Measurements from ENCODE around the gene MAP3K2. TPM values are rescaled to one million over a fixed set of nuclear protein-coding genes. Genes with fewer than 3 reads are reported as not detected.

Gene MAP3K2
- total RNA-seq, 2 experiments from 2014 or later: 48.9 to 52.9 TPM

DNA sequence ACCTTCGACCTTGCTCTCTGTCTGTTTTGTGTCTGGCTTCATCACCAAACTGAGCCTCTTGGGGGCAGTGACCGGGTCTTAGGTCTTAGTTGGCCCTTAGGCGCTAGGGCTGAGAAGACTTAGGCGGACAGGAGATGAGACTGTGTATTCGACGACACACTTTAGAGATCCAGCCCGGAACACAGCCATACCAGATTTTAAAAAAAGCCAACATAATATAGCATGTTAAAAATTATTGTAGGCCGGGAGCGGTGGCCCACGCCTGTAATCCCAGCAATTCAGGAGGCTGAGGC is 21.0 kb upstream of the MAP3K2 start:
- peaks cover 3% of the 10 kb centered on the region for H3K36me3 Mint-ChIP-seq (ENCODE audit: low read depth)
- no peak overlapping the region for H3K27ac Mint-ChIP-seq
- CTCF ChIA-PET: interaction anchor here (0.7 to 1.1 kb wide), 2 partner anchors 9 to 14 kb away, joined by 3 to 4 read pairs; no protein-coding TSS in a partner anchor
- H3K4me1 Mint-ChIP-seq: peaks cover 28% of the 10 kb centered on the region
- H3K4me3 Mint-ChIP-seq: peak overlapping the region; percentile 53
- H3K9me3 Mint-ChIP-seq: no peaks in the 10 kb centered on the region
- POLR2A ChIA-PET: no interaction called here
- DNase-seq: no peak
- H3K27me3 Mint-ChIP-seq: no peaks in the 10 kb centered on the region

DNA sequence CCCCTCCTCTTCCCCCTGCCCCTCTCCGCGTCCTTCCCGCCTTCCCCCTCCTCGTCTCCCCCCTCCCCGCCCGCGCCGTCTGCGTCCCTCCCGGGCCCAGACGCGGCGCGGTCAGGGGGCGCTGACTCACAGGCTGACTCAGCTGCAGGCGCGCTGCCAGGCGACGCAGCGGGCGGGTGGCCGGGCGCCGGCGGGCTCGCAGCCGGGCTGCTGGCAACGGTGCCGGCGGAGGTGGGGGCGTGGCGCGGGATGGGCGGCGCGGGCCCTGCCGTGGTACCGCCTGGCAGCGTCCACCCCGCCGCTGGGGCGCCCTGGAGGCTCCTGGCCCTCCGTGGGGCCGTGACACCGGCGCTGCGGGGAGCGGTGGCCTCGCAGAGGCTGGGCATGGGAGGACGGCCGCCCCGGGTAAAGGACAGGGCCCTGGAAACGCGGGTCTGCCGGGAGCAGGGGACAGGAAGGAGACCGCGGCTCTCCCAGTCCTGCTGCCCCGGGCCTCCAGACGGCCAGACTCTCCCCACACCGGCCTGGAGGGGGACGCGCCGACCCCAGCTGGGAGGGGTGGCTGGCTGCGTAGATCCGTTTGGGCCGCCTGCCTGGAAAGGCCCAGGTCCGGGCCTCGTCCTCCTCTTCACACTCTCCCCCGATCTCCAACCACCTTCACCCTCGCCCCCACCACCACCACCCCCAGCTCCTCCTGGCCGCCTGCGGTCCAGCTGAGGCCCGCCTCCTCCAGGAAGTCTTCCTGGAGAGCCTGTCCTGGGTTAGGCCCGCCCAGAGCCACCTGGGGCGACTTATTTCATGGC is 20.4 kb upstream of the MAP3K2 start:
- POLR2A ChIA-PET: no interaction called here
- Mint-ChIP-seq H3K36me3 (ENCODE audit: low read depth) (peaks cover 3% of the 10 kb centered on the region), H3K27ac (peak overlapping the region; percentile 42), H3K4me1 (peaks cover 28% of the 10 kb centered on the region), H3K9me3 (no peaks in the 10 kb centered on the region), H3K27me3 (no peaks in the 10 kb centered on the region), H3K4me3 (peak overlapping the region; percentile 60)
- DNase-seq: peak; percentile 75
- CTCF ChIA-PET: interaction anchor here (0.7 to 2.0 kb wide), 4 partner anchors 8 to 13 kb away, joined by 3 to 7 read pairs (median 4); no protein-coding TSS in a partner anchor

DNA sequence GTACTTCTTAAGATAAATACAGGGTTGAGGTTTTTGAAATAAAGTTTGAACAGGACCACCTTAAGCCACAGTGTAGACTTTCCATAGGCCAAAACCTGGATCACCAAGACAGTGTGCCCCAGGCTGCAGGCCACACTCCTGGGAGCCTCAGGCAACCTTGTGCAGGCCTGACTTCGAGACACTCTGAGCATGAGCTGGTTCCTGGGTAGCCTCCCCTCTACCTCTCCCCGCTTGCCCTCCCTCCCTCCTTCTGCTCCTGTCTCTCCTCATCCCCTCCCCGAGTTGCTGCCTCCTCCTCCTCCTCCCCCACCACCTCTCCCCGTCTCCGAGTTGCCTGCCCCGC is 19.9 kb upstream of the MAP3K2 start:
- ChIA-PET POLR2A (no interaction called here), CTCF (interaction anchor here (1.0 to 2.0 kb wide), 3 partner anchors 9 to 10 kb away, joined by 3 to 7 read pairs (median 4); no protein-coding TSS in a partner anchor)
- Mint-ChIP-seq H3K36me3 (ENCODE audit: low read depth) (peaks cover 3% of the 10 kb centered on the region), H3K4me3 (peak overlapping the region; percentile 60), H3K9me3 (no peaks in the 10 kb centered on the region), H3K27ac (peak overlapping the region; percentile 42), H3K4me1 (peaks cover 28% of the 10 kb centered on the region), H3K27me3 (peaks cover 1% of the 10 kb centered on the region)
- DNase-seq: no peak

DNA sequence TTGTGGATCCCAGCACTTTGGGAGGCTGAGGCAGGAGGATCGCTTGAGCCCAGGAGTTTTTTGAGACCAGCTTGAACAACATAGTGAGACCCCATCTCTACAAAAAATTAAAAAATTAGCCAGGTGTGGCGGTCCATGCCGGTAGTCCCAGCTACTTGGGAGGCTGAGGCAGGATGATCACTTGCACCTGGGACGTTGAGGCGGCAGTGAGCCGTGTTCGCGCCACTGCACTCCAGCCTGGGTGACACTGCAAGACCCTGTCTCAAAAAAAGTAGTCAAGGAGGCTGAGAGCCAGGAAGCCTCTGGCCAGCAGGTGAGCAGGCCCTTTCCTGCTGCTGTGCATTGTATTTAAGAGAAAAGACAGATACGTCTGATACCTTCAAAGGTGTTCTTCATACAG is 19.3 kb upstream of the MAP3K2 start:
- no peak for DNase-seq
- Mint-ChIP-seq H3K36me3 (ENCODE audit: low read depth) (no peaks in the 10 kb centered on the region), H3K27ac (no peak overlapping the region), H3K4me3 (peak overlapping the region; percentile 60), H3K27me3 (peaks cover 1% of the 10 kb centered on the region), H3K4me1 (peaks cover 28% of the 10 kb centered on the region), H3K9me3 (no peaks in the 10 kb centered on the region)
- ChIA-PET POLR2A (no interaction called here), CTCF (interaction anchor here (0.8 to 2.0 kb wide), 4 partner anchors 9 to 41 kb away, joined by 3 to 7 read pairs (median 4); no protein-coding TSS in a partner anchor)

DNA sequence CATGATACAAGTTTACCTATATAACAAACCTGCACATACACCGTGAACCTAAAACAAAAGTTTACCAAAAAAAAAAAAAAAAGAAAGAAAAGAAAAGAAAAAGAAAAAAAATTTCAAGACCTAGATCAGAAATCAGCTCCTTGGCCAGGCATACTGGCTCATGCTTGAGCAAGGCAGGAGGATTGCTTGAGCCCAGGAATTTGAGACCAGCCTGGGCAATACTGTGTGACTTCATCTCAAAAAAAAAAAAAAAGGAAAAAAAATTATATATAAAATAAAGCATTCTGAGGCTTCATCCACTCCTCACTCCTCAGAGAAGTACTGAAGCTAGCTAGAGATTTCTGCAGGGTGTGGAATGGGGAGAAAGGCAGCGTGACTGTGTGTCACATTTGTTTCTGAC is 18.7 kb upstream of the MAP3K2 start:
- Mint-ChIP-seq H3K4me1 (peaks cover 22% of the 10 kb centered on the region), H3K4me3 (no peak overlapping the region), H3K36me3 (ENCODE audit: low read depth) (no peaks in the 10 kb centered on the region), H3K27me3 (peaks cover 1% of the 10 kb centered on the region), H3K9me3 (no peaks in the 10 kb centered on the region), H3K27ac (no peak overlapping the region)
- POLR2A ChIA-PET: no interaction called here
- CTCF ChIA-PET: interaction anchor here (0.8 to 2.0 kb wide), 3 partner anchors 8 to 41 kb away, joined by 3 to 7 read pairs (median 5); no protein-coding TSS in a partner anchor
- DNase-seq: no peak

DNA sequence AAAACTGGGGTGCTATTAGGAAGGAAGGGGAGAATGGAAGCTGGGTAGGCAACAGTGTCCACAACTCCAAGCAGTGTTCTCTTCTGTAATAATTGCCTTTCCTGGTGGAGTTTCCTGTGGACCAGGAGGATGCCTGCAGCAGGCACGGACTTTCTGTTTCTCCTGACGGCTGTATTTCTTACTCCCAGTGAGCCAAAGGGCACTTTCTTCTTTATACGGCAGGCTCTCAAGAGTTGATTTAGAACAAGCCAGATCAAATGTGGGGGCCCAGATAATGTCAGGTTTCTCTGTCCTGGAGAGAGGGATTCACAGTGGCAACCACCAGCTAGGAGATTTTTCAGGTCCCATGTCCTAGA is 17.5 kb upstream of the MAP3K2 start:
- POLR2A ChIA-PET: no interaction called here
- Mint-ChIP-seq H3K27ac (no peak overlapping the region), H3K4me1 (peaks cover 11% of the 10 kb centered on the region), H3K36me3 (ENCODE audit: low read depth) (no peaks in the 10 kb centered on the region), H3K27me3 (peaks cover 1% of the 10 kb centered on the region), H3K9me3 (no peaks in the 10 kb centered on the region), H3K4me3 (no peak overlapping the region)
- no peak for DNase-seq
- CTCF ChIA-PET: interaction anchor here (0.8 kb wide), 2 partner anchors 11 to 60 kb away, joined by 3 read pairs; no protein-coding TSS in a partner anchor

DNA sequence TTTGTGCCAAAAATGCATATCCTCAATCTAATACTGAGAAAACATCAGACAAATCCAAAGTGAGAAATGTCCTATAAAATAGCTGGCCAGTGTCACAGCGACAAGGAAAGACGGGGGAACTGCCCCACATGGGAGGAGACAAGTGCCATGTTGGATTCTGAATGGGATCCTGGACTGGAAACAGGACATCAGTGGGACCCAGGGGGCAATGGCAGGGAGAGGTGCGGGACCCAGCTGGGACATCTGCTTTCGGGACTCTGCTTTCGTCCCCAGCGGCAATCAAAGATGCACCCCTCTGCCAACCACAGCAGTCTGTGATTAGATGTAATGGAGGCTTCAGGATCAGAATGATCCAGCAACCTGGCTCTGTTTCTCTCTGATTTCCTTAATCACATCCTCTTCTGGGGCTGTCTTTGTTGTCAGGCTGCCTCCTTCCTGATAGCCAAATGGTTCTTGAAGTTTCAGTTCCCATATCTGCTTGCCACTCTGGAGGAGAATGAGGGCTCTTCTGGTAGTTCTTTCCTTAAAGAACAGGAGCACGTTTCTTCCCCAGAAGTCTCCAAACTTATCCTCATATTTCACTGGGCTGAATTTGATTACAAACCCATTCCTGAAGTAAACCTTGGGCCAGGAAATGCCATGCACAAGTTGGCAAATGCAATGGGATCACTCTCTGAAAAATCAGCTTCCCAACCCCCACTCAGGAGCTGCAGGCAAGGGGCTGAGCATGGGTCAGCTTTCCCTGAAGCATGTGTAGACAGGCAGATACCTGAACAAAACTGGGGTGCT is 16.9 kb upstream of the MAP3K2 start:
- Mint-ChIP-seq H3K4me1 (peaks cover 9% of the 10 kb centered on the region), H3K4me3 (no peak overlapping the region), H3K27me3 (peaks cover 1% of the 10 kb centered on the region), H3K27ac (no peak overlapping the region), H3K9me3 (no peaks in the 10 kb centered on the region), H3K36me3 (ENCODE audit: low read depth) (no peaks in the 10 kb centered on the region)
- ChIA-PET CTCF (interaction anchor here (0.8 kb wide), 2 partner anchors 12 to 60 kb away, joined by 3 read pairs; no protein-coding TSS in a partner anchor), POLR2A (no interaction called here)
- no peak for DNase-seq

DNA sequence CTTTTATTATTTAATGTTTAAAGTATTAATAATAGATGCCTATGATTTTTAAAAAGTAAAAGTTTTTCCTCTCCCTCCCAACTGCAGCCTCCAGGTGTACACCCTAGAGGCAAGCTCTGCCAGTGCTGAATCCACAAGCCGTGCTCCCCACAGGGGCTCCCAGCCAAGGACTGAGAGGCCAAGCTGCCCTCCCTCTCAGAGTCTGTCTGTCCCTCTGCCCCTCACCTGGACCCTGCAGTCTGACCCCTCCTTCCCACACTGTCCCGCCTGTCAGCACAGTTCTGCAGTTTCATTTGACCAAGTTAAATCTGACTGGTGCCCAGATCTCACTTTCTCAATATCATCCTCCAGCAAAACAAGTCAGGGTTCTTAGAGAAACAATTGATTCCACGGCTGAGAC is 15.7 kb upstream of the MAP3K2 start:
- DNase-seq: no peak
- ChIA-PET POLR2A (no interaction called here), CTCF (interaction anchor here (0.9 to 1.4 kb wide), 3 partner anchors 10 to 109 kb away, joined by 3 to 5 read pairs (median 3); partner anchors contain the start of gene ERCC3)
- peaks cover 3% of the 10 kb centered on the region for H3K27me3 Mint-ChIP-seq
- peaks cover 7% of the 10 kb centered on the region for H3K4me1 Mint-ChIP-seq
- H3K4me3 Mint-ChIP-seq: no peak overlapping the region
- no peak overlapping the region for H3K27ac Mint-ChIP-seq
- H3K36me3 Mint-ChIP-seq (ENCODE audit: low read depth): no peaks in the 10 kb centered on the region
- H3K9me3 Mint-ChIP-seq: no peaks in the 10 kb centered on the region

DNA sequence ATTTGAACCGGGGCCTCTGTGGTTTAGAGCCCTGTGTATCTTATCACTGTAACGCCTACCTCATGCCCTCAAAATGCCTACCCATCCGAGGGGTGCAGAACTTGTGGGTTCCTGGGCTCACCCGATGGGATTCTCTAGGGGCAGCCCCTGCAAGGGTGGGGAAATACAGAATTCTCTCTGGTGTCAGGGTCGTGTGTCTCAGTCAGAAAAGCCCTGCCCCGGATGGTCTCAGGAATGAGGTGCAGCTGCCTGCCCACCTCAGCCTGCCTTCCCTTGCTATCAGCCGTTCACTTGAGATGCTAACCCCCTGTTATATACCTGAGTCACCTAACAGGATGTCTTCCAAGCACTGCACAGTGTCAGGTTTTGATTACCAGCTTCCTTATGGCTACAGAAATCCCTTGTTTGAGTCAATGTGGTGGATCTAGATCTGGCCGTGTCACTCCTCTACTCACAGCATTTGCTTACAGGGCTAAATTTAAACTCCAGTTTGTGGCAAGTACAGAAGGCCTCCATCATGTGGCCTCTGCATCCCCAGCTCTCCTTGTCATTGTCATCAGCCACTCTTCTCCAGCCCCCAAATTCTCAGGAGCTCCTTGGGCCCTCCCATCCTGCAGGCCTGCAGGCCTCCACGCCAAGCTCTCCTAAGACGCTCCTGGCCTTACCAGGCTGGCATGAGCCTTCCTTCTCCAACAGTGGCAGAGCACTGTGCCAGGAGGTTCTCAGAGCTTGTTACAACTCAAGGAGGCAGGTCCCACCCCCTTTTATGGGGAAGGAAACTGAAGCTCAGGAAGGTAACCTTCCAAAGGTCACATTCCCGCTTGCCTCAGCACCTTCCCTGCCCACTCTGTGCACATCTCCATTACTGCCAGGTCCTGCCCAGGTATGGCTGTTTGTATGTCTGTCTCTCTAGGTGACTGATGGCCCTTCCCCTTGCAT is 14.3 kb upstream of the MAP3K2 start:
- POLR2A ChIA-PET: no interaction called here
- CTCF ChIA-PET: interaction anchor here (0.6 to 1.8 kb wide), 5 partner anchors 12 to 410 kb away, joined by 3 to 11 read pairs (median 3); no protein-coding TSS in a partner anchor
- no peaks in the 10 kb centered on the region for H3K9me3 Mint-ChIP-seq
- H3K4me3 Mint-ChIP-seq: no peak overlapping the region
- DNase-seq: no peak
- H3K27me3 Mint-ChIP-seq: peaks cover 3% of the 10 kb centered on the region
- no peak overlapping the region for H3K27ac Mint-ChIP-seq
- peaks cover 14% of the 10 kb centered on the region for H3K4me1 Mint-ChIP-seq
- H3K36me3 Mint-ChIP-seq (ENCODE audit: low read depth): no peaks in the 10 kb centered on the region

DNA sequence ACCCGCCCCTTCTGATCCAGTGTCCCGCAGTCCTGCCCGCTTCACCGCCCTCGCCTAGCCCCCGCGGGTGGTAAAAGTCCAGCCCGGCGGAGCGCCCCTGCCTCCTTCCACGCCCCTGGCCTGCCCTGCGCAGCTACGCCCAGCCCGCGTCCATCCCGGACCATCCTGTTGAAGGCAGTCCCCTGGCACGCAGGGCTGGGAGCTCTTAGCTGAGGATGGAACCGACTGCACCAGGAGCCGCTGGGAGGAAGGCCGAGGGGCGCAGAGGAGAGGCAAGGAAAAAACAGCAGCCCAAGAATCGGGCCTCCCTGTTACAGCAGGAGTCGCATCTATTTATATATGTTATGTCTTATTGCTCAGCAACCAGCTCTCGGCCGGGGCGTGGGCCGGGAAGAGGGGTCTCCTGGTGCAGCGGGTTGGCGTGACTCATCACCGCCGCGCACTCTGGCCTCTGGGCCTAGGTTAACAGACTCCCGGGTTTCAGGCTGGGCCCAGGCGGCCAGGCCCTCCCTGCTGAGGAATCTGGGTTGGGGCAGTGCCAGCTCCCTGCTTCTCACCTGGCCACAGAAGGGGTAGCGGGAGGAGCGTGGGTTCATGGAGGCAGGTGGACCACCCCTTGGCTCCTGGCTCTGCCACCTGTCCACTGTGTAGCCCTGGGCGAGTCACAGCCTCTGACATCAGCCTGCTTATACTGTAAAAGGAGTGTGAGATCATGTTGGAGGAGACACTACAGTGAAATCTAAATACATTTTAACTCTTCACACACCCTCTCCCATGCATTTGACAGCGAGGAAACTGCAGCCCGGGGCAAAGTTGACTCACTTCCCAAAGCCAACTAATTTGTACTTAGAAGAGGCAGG is 13.4 kb upstream of the MAP3K2 start:
- no peak for DNase-seq
- Mint-ChIP-seq H3K4me1 (peaks cover 14% of the 10 kb centered on the region), H3K27me3 (peaks cover 3% of the 10 kb centered on the region), H3K9me3 (no peaks in the 10 kb centered on the region), H3K27ac (no peak overlapping the region), H3K36me3 (ENCODE audit: low read depth) (no peaks in the 10 kb centered on the region), H3K4me3 (no peak overlapping the region)
- POLR2A ChIA-PET: no interaction called here
- CTCF ChIA-PET: interaction anchor here (1.8 kb wide), 1 partner anchor 15 kb away, joined by 11 read pairs; no protein-coding TSS in a partner anchor

DNA sequence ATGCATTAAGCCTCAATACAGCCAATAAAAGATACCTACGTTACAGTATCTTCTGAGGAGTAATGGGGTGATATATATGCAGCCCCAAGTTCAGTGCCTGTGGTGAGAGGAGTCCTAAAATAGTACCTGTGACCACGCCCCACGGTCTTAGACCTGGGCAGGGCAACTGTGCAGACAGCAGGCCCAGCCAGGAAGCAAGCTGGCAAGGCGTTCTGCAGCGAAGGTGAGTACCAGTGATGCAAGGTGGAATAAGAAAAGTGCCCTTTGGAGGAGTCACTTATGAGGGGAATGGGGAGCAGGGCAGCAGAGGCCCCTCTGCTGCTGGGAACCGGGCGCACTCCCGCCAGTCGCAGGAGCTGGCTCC is 12.7 kb upstream of the MAP3K2 start:
- Mint-ChIP-seq H3K36me3 (ENCODE audit: low read depth) (no peaks in the 10 kb centered on the region), H3K27ac (no peak overlapping the region), H3K4me1 (peaks cover 14% of the 10 kb centered on the region), H3K4me3 (no peak overlapping the region), H3K9me3 (no peaks in the 10 kb centered on the region), H3K27me3 (peaks cover 3% of the 10 kb centered on the region)
- POLR2A ChIA-PET: no interaction called here
- CTCF ChIA-PET: interaction anchor here (1.3 kb wide), 1 partner anchor 16 kb away, joined by 5 read pairs; no protein-coding TSS in a partner anchor
- DNase-seq: no peak

DNA sequence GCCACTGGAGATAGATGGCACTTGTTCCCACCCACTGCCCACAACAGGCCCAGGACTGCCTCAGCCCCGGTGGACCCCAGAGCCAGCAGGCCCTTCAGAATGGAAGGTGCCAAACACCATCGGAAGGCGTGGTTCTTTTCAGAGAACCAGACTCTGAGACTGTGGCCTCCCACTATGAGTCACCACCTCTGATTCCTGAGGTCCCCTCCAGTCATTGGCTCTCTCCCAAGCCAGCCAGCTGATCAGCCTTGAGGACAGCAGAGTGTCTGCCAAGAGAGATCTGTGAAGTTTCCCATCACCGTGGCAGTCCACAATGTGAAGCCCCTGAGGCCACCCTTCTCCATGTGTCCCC is 10.4 kb upstream of the MAP3K2 start:
- no peak overlapping the region for H3K4me3 Mint-ChIP-seq
- DNase-seq: peak; percentile 41
- H3K27me3 Mint-ChIP-seq: peaks cover 3% of the 10 kb centered on the region
- peaks cover 2% of the 10 kb centered on the region for H3K9me3 Mint-ChIP-seq
- POLR2A ChIA-PET: no interaction called here
- CTCF ChIA-PET: interaction anchor here (2.0 to 2.7 kb wide), 2 partner anchors 9 to 18 kb away, joined by 7 to 13 read pairs; no protein-coding TSS in a partner anchor
- H3K36me3 Mint-ChIP-seq (ENCODE audit: low read depth): no peaks in the 10 kb centered on the region
- peaks cover 14% of the 10 kb centered on the region for H3K4me1 Mint-ChIP-seq
- no peak overlapping the region for H3K27ac Mint-ChIP-seq
